Pancreas (tissue), 10 donors: ENCODE measurements around the gene PHYH. TPM values are rescaled to one million over a fixed set of nuclear protein-coding genes. Genes with fewer than 3 reads are reported as not detected.

ENCODE experiments used
- ATAC-seq, 4 donors: fragments of 200-7000 bp; cut with Tn5 transposase; one replicate each; pipeline versions ENCODE4 v1.8.0 to v1.9.1; 2020; ENCODE audit warnings: mild to moderate bottlenecking in 4 of 4, moderate library complexity in 4 of 4
- DNase-seq, 6 donors: peaks; one replicate each; pipeline ENCODE4 v3.0.0-alpha.2; 2020
- FAIRE-seq: peaks from 2 replicates; lab custom pipeline; 2012; peaks lifted over from hg19 to GRCh38; lab: Jason Lieb, UNC
- H3K27ac ChIP-seq, 4 donors: fragments of 200-600 bp; sonication (generic); 1 replicate in 3 of 4; 2 replicates in 1 of 4; pipeline versions ENCODE4 v1.5.0 to v1.8.0; 2020
- H3K27me3 ChIP-seq, 4 donors: fragments of 200-600 bp; one replicate each; pipeline ENCODE4 v1.8.0; 2021
- H3K36me3 ChIP-seq, 3 donors: fragments of 200-600 bp; sonication (generic) in 1 of 3; one replicate each; pipeline versions ENCODE4 v1.5.0 to v1.8.0; 2020 to 2021
- H3K4me1 ChIP-seq, 3 donors: fragments of 200-600 bp; one replicate each; pipeline ENCODE4 v1.8.0; 2021
- H3K4me3 ChIP-seq, 4 donors: fragments of 200-600 bp; sonication (generic) in 2 of 4; one replicate each; pipeline versions ENCODE4 v1.5.0 to v1.8.0; 2020 to 2021
- H3K9me3 ChIP-seq, 4 donors: fragments of 200-600 bp; one replicate each; pipeline ENCODE4 v1.8.0; 2021
- CTCF ChIP-seq, 4 donors: fragments of 200-600 bp; sonication (generic) in 3 of 4; IDR thresholded peaks; one replicate each; pipeline versions ENCODE4 v1.5.0 to v1.8.0; 2021; ENCODE audit warnings: antibody characterized with exemption in 4 of 4
- whole genome bisulfite sequencing, 2 donors: extraction: QIAGEN DNeasy Blood & Tissue Kit; methylation state at CpG; one replicate each; pipeline ENCODE4 v1.1.7; 2013; 5-methylcytosine and 5-hydroxymethylcytosine counted together
- intact Hi-C, 3 donors: fragments of 100-400 bp; cut with DNase I; formaldehyde crosslinking; loops; one replicate each; pipeline versions ENCODE4 v1.11.1 to v1.14.2; 2022
- polyA plus RNA-seq, 2 donors: library from polyadenylated mRNA; stranded (reverse); fragments of 200-250 nt; gene quantifications; one replicate each; pipeline ENCODE4 v1.2.3, GENCODE V29; 2013
- total RNA-seq, 6 donors: library from RNA; stranded (reverse); fragmentation: NEBNext Ultra II Directional in 4 of 6; extraction: Animal tissue kit (Norgen Biotek cat#: 25700) in 4 of 6; gene quantifications; one replicate each; pipeline versions ENCODE4 v1.2.1 to v1.2.4, GENCODE V29; 2021 to 2023
- donor health status: healthy with polysubstance abuse.
- donor health status: DM: no; HTN: no; CAD: no; lungs with moderate emphysema.
- donor health status: DM: no; HTN: no; CAD: no.
- donor health status: control.
- donor health status: control.
- donor health status: Bipolar disorder and iron deficiency.
- donor health status: DM: yes; HTN: yes; CAD: no.
- donor health status: DM: no; HTN: no; CAD: no.
- donor health status: DM: no; HTN: no; CAD: no.
- donor health status: DM: yes; HTN: yes; CAD: no.

The PHYH gene
- total and polyA plus RNA-seq, 8 donors = 13.4 to 32.0 (median 19.3) TPM

- Histone ChIP-seq H3K36me3 (peaks cover 4 to 55% (median 6%) of the 10 kb centered on the region in 3 donors), H3K27ac (no peak overlapping the region), H3K4me1 (no peaks in the 10 kb centered on the region), H3K27me3 (no peaks in the 10 kb centered on the region), H3K4me3 (no peak overlapping the region), H3K9me3 (no peaks in the 10 kb centered on the region)
- 92 to 96% methylated on average over 3 of the region's 3 CpGs for WGBS, 2 donors
- FAIRE-seq = no peak
- TF ChIP-seq CTCF (IDR thresholded peaks at IDR 0.05) = no peak
- no peak for DNase-seq
- intact Hi-C loops = no loop called here
- ATAC-seq = no peak
These were observed 29.7 kb upstream of the PHYH start for GRCh38 chr10:13329565-13329964.

- intact Hi-C loops = no loop called here
- no peak for FAIRE-seq
- no peaks in the 10 kb centered on the region for H3K27me3 ChIP-seq
- H3K4me3 ChIP-seq = no peak overlapping the region
- H3K27ac ChIP-seq = no peak overlapping the region
- ATAC-seq = no peak
- H3K4me1 ChIP-seq = no peaks in the 10 kb centered on the region
- no peak for DNase-seq
- WGBS, 2 donors = 74 to 85% methylated on average over 10 of the region's 10 CpGs
- peaks cover 4 to 61% (median 6%) of the 10 kb centered on the region in 3 donors for H3K36me3 ChIP-seq
- no peaks in the 10 kb centered on the region for H3K9me3 ChIP-seq
- no peak for TF ChIP-seq CTCF (IDR thresholded peaks at IDR 0.05)
These were observed 28.7 kb upstream of the PHYH start for GRCh38 chr10:13328613-13329012.

GRCh38 chr10:13328126-13328525 lies 28.3 kb upstream of the PHYH start:
- peaks cover 4 to 62% (median 6%) of the 10 kb centered on the region in 3 donors for H3K36me3 ChIP-seq
- 92 to 97% methylated on average over 5 of the region's 5 CpGs for WGBS, 2 donors
- no peaks in the 10 kb centered on the region for H3K27me3 ChIP-seq
- no peak for DNase-seq
- H3K9me3 ChIP-seq = no peaks in the 10 kb centered on the region
- intact Hi-C loops = no loop called here
- no peaks in the 10 kb centered on the region for H3K4me1 ChIP-seq
- no peak overlapping the region for H3K27ac ChIP-seq
- ATAC-seq = no peak
- no peak overlapping the region for H3K4me3 ChIP-seq
- no peak for FAIRE-seq
- no peak for TF ChIP-seq CTCF (IDR thresholded peaks at IDR 0.05)

- Histone ChIP-seq H3K27ac (no peak overlapping the region), H3K9me3 (no peaks in the 10 kb centered on the region), H3K27me3 (no peaks in the 10 kb centered on the region), H3K4me1 (no peaks in the 10 kb centered on the region), H3K4me3 (no peak overlapping the region), H3K36me3 (peaks cover 6 to 63% (median 8%) of the 10 kb centered on the region in 3 donors)
- TF ChIP-seq CTCF (IDR thresholded peaks at IDR 0.05) = no peak
- no peak for ATAC-seq
- FAIRE-seq = no peak
- 26 to 32% methylated on average over 3 of the region's 3 CpGs for WGBS, 2 donors
- intact Hi-C loops = no loop called here
- no peak for DNase-seq
These were observed 27.7 kb upstream of the PHYH start for GRCh38 chr10:13327534-13327933.

- 95 to 96% methylated on average over 24 of the region's 24 CpGs for WGBS, 2 donors
- peaks cover 0 to 48% (median 11%) of the 10 kb centered on the region in 3 donors for H3K36me3 ChIP-seq
- intact Hi-C loops = no loop called here
- no peaks in the 10 kb centered on the region for H3K27me3 ChIP-seq
- no peaks in the 10 kb centered on the region for H3K9me3 ChIP-seq
- no peak for TF ChIP-seq CTCF (IDR thresholded peaks at IDR 0.05)
- no peak for FAIRE-seq
- H3K27ac ChIP-seq = no peak overlapping the region
- ATAC-seq = no peak
- DNase-seq = no peak
- no peaks in the 10 kb centered on the region for H3K4me1 ChIP-seq
- no peak overlapping the region for H3K4me3 ChIP-seq
These were observed 22.8 kb upstream of the PHYH start for GRCh38 chr10:13322615-13323148.
